Stimulated activated CD4-positive, alpha-beta T cell treated with anti-CD3 and anti-CD28 coated beads, Interleukin-4, amount 100 ng/mL, for 4 hours (primary cell): ENCODE results near the gene RARS2.

ENCODE experiments used
- DNase-seq, 2 experiments: peaks; one replicate each; pipeline ENCODE4 v3.0.0-alpha.2; 2020

Gene RARS2

DNA sequence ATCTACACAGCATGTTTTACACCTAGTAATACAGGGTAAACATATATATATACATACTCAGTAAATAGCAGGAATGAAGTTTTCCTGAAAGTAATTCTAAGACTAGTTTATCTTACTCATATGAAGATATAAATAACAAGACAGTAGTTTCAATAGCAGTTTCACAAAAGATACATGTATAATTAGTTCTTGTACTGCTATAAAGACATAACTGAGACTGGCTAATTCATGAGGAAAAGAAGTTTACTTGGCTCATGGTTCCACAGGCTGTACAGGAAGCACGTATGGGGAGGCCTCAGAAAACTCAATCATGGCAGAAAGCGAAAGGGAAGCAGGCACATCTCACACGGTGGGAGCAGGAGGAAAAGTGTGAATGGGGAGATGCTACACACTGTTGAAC, 16.9 kb downstream of the RARS2 start:
- DNase-seq = no peak

DNA sequence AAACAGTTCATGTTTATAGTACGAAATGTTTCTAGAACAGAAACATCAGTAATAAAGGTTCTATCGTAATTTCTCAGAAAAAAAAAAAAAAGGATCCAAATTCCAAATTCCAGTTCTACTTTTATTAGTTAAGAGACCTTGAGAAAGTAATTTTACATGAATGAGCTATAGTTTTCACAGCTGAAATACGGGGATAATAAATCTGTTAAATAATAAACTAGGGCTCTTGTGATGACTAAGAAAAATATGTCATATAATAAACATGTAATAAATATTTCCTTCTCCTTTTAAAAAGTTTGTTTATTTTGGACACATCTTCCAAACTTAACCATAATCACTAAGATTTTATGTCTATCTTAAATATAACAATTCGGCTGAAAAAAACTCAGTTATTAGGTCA, 17.8 kb downstream of the RARS2 start:
- DNase-seq = no peak

DNA sequence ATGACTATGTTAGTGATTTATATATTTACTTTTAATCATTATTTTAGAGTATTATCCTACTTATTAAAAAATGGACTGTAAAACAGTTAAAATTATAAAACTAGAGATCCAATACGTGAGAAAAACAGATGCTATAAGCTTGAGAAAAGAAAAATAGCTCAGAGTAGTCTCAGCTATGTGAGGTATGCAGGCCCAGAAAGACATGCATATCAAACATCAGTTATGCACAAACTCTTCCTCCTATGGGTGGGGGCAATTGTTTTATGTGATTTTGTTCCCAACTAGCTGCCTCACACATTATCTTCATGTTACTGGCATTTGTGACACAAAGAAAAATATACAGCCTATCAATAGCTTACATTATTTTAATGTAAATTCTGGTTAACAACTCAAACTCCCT, 28.8 kb downstream of the RARS2 start:
- no peak for DNase-seq

DNA sequence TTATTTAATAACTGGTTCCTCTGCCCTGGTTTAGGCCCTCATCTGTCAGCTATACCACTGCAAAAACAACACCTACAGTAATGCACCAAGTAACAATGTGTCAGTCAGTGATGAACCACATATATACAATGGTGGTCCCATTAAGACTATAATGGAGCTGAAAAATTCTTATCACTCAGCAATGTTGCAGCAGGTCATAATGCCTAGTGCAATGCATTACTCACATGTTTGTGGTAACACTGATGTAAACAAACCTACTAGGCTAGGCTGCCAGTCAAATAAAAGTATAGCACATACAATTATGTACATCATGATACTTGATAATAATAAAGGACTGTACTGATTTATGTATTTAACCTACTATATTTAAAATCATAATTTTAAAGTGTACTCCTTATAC, 31.3 kb downstream of the RARS2 start:
- no peak for DNase-seq

DNA sequence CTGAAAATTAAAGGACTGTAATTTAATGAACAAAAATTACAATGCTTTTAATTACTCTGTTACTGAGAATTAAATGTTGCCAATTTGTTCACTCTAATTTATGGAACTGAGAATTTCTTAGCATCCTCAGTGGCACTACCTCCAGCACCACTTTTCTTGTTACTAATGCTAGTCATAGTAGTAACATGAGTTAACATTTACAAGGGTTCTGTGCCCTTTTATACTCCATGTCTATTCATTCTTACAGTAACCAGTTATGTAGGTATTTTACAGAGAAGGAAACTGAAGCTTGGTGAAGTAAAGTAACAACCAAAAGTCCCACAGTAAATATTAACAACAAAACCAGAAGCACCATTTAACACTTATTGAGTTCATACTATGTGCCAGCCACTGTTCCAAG, 34.3 kb downstream of the RARS2 start:
- no peak for DNase-seq

DNA sequence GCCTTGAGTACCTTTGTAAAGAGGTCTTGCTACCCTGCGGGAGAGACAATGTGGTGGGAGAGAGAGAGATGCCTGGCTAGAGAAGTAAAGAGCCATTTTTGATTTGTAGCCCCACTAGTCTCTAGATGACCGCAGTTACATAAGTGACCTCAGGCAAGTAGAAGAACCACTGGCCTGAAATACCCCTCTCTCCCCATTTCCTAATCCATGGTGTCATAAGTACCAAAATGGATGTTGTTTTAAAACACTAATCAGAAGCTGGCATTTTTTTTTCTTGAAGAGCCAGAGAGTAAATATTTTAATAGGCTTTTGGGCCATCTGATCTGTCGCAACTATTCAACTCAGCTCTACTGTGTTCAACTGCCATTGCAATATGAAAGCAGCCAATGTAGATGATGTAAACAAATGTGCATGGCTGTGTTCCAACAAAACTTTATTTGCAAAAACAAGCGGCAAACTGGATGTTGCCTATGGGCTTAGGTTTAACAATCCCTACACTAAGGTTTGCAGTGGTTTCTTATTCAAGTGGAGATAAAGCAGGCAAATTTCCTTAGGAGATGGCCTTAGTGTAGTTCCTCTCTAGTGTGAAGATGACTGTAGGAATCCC, 36.5 kb downstream of the RARS2 start:
- no peak for DNase-seq

DNA sequence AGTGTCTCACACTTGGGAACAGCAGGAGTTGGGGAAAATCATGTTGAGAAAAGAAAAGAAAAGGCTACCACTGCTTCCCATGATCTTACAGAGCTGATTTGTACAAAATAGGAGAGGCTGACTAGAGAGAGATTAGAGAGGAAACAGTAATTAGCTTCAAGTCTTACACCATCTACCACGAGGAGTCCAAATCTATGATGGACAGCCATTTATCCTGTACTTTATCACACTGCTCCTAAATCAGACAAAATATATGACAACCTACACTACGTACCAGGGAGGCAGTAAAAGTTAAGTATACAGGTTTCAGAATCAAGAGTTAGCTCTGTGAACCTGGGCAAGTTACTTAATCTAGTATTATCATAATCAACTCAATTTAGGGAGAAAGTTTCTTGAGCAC, 38.0 kb downstream of the RARS2 start:
- DNase-seq = no peak

DNA sequence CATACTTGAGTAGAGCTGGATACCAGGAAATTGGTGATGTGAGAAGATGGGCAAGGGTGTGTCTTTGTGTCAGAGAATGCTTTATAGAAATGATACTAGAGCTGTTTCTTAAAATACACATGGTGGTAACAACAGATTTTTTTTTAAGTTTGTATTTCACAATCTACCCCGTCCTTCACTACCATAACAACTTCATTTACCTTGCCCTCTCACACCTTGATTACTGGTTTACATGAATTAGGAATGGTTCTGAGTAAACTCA, 45.4 kb downstream of the RARS2 start:
- no peak for DNase-seq

DNA sequence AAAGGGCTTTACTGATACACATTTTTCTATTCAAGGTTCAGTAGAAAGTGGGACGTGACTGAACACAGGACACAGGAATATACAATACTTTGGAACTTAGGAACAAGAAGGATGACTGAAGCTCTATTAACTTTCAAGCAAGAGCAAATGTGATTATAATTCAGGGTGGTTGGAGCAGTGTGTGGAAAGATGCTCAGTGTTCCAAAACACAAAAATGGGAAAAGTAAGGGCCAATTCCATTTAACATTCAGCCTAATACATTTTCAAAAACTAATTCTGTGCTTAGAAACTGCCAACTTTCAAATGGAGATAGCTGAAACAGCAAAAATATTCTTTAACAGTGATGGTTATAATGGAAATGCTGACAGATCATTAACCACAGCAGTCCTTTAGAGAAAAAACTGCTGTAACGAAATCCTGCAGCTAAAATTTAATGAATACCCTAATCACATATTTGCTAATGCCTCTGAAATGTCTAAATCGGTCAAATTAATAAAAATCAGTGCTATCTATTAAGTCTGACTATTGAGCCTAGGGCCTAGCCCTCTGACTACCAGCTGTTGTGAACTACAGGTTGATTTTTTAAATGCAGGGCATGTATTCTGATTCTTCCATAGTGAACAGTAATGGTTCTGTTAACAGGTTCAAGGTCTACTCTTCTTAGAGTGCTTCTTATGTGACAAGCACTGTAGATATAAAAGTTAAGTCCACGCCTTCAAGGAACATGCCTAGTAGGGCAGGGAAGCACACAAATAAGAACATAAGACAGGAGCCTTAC, 45.9 kb downstream of the RARS2 start:
- no peak for DNase-seq

DNA sequence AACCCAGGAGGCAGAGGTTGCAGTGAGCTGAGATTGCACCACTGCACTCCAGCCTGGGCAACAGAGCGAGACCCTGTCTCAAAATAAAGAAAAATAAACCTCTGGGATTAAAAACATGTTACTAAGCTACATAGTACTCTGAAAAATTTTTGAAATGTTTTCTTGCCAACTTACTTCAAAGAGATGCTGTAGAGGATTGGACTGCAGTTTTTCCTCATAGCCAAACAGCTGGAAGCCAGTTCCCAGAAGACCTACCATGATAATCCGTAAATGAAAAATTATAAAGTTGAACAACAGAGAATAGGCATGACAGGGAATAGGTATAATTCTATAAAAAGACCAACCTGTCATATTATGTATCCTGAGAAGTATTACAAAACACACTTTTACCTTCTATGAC, 48.0 kb downstream of the RARS2 start:
- DNase-seq = no peak

DNA sequence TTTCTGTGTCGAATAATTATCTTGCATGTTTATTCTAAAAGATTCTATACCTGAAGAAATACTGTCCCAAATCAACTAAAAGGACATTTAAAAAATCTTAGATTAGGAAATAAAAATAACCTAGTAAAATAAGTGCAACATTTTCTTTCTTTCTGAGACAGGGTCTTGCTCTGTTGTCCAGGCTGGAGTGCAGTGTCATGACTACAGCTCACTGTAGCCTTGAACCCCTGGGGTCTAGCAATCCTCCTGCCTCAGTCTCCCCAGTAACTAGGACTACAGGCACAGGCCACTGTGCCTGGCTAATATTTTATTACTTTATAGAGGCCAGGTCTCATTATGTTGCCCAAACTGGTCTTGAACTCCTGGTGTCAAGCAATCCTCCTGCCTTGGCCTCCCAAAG, 48.7 kb downstream of the RARS2 start:
- DNase-seq = no peak

DNA sequence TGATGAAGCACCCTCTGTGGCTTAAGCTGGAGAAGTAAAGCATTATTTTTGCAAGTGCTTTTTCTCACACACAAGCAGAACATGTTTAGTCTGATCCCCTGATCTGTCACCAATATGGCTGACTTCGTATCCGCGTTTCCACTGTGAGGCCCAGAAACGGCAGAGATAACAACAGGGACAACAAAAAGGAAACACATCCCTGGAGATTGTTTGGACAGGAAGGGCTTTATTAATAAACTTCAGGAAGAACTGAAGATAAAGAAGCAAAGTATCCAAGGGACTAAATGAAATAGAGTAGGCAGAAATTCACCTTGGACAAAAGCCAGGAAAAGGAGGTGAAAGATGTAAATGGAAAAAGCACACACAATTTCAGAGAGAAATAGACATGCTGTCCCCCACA, 49.2 kb downstream of the RARS2 start:
- no peak for DNase-seq

DNA sequence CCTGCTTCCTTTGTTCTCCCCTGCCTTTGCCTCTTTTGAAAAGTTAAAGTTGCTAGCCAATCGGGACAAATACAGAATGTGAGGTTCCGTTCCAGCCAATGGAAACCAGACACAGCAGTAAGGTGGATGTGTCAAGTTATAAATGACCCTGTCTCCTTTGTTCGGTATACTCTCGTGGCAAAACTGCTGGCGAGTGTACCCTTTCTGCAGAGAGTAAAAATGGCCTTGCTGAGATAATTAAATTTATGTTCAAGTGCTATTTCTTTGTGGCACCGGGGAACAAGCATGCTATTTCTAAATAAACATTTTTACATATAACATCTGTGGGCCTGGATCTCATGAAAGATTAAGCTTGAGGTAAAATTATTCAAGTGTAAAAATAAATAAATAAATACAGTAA, 50.2 kb downstream of the RARS2 start:
- no peak for DNase-seq

DNA sequence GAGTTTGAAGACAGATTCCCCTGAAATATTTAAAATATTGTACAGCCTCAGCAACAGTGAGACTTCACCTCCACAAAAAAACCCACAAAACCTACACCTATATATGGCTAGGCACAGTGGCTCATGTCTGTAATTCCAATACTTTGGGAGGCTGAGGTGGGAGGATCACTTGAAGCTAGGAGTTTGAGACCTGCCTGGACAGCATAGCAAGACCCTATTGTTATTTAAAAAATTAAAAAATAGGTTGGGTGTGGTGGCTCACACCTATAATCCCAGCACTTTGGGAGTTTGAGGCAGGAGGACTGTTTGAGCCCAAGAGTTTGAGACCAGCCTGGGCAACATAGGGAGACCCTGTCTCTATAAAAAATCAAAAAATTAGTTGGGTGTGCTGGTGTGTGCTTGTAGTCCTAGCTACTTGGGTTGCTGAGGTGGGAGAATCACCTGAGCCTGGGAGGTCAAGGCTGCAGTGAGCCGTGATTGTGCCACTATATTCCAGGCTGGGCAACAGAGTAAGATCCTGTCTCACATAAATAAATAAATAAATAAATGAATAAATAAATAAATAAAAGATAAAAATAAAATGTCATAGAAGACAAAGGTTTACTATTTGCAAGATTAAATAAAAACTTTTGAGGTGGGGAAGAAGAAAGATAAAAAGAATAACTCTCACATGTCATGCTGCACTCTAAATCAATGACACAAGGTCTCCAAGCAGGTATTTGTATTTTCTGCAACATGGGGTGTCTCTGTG, 51.1 kb downstream of the RARS2 start:
- DNase-seq = no peak

DNA sequence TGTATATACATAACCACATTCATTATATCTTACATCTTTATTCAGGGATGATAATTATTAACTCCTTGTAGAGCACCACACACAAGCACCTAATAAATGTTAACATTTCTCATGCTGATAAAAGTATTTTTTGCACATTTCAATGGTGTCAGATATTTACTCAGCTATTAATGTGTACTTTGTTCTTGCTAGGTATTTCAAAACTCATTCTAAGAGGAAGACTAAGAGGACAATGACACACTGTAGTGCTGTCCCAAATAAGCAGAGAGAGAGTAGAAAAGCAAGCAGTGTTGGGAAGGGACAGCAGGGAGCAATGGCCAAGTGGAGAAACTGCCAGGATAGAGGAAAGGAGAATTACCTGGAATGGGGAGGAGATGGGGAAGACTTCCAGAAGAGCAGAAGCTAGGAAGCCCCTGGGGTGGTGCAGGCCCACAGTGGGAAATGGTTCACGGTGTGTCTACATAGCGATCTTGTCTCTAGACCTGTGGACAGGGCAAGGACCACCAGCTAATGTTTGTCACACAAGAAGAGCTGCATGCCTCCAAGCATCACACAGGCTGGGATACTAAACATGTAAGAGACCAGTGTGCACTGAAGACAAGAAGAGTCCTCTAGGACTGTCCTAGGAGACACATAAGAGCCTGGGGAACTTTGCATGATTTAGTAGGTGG, 55.3 kb downstream of the RARS2 start:
- DNase-seq = no peak

DNA sequence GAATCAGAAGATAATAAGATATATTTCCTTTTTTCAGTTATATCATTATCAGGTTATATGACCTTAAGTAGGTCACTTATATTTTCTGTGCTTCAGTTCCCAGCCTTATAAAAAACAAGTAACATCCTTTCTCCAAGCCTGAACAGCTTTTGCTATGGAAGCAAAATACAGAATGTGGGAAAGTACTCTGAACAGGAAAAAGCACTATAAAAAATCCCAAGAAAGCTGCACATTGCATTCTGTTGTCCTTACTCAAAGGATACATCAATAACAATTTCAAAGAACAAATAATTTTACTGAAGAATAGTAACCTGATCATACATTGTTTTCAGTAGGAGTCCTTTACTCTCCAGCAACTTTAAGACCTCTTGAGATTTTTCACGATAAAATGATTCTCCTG, 60.6 kb downstream of the RARS2 start:
- no peak for DNase-seq

DNA sequence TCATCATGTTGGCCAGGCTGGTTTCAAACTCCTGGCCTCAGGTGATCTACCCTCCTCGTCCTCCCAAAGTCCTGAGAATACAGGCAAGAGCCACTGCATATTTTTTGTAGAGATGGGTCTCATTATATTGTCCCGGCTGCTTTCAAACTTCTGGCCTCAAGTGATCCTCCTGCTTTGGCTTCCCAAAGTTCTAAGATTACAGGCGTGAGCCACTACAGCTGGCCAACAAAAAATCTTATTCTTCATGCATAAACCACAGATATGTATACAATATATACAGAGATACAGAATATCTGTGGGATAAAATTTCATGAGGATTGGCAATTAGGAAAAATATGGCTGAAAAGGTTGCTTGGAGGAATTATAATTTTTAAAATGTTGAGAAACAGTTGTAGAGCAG, 67.1 kb downstream of the RARS2 start:
- DNase-seq = no peak

DNA sequence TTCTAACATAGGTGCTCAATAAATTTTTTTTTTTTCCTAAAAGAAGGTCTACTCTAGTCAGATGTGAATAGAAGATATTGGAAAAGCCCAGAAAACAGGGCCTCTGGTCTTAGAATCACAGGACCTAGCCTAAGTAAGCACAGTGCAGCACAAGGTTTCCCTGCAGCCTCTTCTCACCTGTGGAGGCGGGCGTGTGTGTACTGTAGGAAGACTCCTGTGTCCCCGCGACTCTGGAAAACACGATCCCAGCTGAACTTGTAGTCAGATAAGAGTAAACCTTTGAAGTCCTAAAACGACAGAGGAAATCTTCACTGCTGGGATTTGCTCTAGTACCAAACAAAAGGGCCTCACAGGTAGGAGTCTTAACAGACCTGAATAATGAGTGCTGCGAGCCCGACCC, 71.3 kb downstream of the RARS2 start:
- no peak for DNase-seq

DNA sequence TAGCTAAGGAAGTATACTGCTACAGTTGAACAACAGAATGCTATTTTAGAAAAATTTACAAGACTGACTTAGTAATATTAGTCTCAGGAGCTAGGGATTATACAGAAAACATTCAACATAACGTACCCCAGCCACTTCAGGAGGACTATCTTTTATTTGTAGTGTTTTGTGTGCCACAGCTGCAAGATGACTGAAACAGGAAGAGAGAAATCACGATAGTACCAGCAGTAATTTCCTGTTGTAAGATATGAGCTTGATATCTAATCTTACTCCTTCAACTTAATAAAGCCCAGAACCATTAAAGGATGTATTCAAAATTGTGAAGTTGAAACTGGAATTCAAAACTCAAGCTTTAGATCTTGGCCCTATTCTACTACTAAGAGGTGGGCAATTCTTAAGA, 75.0 kb downstream of the RARS2 start:
- no peak for DNase-seq

DNA sequence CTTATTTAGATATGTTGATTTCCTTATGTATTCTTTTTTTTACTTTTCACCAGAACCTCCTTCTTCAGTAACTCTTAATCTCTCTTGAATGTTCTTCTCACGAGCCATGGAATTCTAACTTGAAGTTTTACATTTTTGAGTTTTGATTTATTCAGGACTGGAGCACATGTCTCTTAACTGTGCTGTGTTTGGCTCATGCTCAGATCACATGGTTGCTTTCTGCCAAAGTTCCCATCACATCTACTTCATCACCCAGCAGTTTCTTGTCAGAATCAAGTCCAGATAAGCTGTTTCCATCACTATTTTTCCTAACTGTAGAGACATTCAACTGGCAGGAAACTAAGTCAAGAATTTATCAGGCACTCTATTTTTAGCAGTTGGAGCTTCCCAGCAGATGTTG, 85.3 kb downstream of the RARS2 start:
- no peak for DNase-seq

DNA sequence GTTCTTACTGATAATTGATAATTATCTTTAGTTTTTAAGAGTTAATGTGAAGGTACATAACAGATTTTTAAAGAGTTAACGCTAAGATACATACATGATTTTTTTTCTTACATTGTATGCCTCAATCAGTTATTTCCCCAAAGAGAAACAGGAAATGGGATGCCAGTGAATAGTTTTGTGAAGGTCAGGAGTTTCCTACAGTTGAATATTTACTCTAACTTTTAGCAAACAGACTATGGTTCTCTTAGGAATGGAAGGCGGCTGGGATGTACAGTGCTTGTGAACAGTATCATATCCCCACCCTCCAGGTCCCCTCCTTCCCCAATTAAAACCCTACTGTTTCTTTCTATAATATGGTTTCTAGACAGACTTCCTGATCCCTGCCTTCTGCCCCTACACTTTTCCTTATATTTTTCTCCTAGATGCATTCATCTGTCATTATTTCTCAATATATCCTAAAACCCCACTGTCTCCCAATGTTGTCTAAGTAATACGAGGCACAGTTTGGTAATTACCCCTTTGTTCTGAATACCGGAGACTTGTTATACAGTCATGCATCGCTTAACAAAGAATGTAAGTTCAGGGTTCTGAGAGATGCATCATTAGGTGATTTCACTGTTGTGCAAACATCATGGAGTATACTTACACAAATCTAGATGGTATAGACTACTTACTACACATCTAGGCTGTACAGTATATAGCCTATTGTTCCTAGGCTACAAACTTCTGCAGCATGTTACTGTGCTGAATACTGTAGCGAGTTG, 87.8 kb downstream of the RARS2 start:
- no peak for DNase-seq

DNA sequence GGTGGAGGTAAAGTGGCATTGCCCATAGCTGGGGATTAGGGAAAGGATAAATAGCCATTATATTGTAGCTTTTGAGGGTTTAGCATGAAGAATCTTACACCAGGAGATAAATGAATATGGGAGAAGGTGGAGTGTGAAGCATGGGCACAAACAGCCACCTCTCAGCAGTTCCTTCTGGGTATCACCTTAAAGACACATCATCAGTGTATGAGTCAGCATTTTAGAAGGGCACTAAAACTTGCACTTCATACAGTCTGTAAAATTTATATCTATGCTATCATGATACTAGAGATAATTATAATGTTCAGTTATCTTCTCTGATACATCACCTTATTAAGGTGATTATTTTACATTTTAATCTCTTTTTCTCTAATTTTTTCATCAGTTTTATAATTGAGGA, 91.7 kb downstream of the RARS2 start:
- DNase-seq = no peak

DNA sequence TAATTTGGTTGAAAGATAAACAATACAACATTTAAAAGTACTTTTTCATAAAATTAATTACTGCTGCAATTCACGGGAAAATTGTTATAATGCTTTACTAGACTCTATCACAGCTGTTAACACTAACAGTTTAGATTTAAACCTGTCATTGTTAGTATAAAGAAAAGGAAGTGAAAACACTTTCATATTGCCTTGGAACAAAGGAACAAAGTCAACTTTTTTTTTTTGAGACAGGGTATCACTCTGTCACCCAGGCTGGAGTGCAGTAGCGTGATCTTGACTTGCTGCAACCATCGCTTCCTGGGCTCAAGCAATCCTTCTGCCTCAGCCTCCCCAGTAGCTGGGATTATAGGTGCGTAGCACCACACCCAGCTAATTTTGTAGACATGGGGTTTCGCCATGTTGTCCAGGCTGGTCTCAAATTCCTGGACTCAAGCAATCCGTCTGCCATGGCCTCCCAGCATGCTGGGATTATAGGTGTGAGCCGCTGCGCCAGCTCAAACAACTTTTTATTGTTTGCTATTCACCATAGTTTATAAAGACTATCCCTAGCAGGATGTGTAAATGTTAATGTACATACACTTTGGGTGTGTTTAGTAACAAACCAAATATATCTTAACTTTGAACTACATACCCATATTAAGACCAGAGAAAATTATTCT, 94.9 kb downstream of the RARS2 start:
- no peak for DNase-seq
